GM12874 (cell line): Measurements from ENCODE around the gene FNDC5.

ENCODE experiments used
- CTCF ChIP-seq: IDR thresholded peaks from 2 replicates; pipeline ENCODE4 v1.5.1; 2011; ENCODE audit warnings: low read depth, mild to moderate bottlenecking, control low read depth, low read length, moderate library complexity; ENCODE audit not compliant: insufficient read depth

FNDC5 gene

DNA sequence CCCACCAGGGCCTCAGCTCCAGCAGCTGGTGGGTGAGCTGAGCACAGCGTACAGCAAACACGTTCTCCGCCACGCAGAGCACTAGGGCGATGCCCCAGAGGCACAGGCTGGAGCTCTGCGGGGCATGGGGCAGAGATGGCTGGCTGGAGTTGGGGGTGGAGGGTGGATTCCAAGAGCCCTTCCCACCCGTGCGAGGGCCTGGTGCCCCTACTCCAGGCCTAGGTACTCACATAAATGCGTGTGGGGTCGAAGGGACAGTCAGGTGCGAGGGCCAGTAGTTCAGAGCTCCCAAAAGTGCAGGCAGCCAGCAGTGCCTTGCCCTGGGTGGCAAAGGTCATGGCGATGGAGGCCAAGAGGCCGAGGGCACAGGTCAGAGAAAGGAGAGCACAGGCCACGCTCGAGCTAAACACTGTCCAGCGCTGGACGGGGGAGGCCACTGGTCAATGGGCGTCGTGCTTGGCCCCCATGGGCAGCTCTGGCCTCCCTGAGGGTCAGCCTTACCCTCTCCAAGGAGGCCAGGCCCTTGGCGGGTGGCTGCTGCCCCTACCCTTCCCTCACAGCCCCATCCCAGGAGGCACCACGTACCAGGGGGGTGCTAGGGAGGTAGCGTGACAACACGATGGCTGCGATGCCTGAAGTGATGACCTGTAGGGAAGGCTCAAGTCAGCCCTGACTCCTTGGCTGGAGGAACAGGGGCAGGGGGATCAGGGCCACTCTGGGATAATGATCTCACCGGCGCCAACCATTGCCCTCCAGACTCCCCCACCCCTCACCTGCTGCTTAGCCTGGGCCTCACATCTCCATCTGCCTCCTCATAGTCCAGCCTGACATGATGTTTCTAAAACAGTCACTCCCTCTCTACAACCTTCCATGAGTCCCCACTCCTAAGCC is 24.9 kb upstream of the FNDC5 start:
- no peak for TF ChIP-seq CTCF

DNA sequence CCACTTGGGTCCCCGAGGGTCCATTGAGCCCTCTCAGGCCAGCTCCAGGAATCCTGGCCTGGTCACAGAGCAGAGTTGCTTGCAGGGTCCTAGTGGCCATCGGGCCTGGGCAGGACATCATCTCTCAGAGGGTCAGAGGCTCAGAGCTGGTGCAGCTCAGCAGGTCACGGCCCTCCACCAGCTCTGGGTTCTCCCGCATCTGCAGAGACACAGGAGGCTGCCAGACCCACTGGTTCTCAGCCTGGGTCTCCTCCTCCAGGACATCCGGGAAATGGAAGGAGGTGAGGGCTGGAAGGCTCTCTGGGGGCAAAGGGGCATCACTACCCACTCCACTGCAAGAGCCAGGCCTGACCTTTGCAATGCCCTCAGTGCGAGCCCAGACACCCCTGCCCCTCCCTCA is 24.0 kb upstream of the FNDC5 start:
- no peak for TF ChIP-seq CTCF

- TF ChIP-seq CTCF, result no peak
Observed at GRCh38 chr1:32894019-32894600, 23.4 kb upstream of the FNDC5 start.

- no peak for TF ChIP-seq CTCF
Observed at GRCh38 chr1:32893198-32894018, 22.7 kb upstream of the FNDC5 start.

GRCh38 chr1:32892368-32893197 is 21.9 kb upstream of the FNDC5 start:
- TF ChIP-seq CTCF, result peak; percentile 68

DNA sequence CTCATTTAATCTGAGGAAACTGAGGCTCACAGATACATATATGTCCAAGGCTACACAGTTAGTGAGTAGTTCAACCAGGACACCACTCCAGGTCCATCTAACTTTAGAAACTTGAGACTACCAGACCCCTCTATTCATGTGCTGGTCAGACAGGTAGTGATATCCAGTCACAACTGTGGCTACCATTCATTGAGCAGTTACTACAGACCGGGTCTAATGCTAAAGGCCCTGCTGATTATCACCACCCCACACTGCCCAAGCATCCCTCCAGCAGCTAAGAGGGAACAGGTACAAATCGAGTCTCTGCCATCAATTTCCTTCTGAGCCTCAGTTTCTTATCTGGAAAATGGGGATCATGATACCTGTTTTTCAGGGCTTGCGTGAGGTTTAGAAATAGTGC is 20.9 kb upstream of the FNDC5 start:
- no peak for TF ChIP-seq CTCF
